NCI-H1694 treated with DMSO at 0.1 percent for 48 hours (cell line): ENCODE measurements around the gene MRPL55.

Experiments
- DNase-seq: peaks from one replicate; lab custom pipeline; 2025; lab: John Stamatoyannopoulos, UW

The MRPL55 gene

DNA sequence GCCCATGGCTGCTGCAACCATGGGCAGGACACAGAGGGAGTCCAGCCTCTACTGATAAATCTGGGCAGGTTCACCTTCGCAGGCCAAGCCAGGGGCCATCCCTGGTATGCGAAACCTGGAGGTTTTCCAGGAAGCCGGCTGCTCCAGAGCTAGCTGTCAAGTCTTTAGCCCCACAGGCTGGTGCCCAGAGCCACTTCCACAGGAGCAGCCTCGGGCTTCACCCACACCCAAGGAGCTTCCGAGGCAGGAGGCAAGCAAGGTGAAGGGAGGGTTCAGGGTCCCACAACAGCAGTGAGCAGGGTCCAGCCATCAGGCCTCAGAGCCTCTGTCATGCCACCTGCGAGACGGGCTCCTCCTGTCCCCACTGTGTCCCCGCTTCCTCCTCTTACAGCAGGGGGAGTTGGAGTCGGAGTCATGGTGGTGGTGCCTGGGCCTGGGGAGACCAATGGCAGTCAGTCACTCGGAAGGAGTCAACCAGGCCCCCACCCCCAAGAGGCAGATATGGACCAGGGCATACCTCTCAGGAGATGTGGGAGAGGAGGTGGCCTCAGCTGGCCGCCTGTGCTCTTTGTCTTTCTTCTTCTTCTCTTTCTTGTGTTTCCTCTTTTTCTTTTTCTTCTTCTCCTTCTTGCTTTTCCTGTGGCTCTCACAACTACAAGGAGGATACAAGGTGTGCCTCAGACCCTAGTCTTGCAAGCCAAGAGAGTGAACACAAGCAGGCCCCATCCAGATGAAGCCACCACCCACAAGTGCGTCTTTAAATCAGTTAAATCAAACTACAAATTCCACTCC lies 8.1 kb downstream of the MRPL55 start:
- DNase-seq = no peak

- DNase-seq = no peak
Observed at GRCh38 chr1:228099331-228099732, 9.8 kb downstream of the MRPL55 start.

GRCh38 chr1:228098323-228098931 lies 10.7 kb downstream of the MRPL55 start:
- DNase-seq = no peak

DNA sequence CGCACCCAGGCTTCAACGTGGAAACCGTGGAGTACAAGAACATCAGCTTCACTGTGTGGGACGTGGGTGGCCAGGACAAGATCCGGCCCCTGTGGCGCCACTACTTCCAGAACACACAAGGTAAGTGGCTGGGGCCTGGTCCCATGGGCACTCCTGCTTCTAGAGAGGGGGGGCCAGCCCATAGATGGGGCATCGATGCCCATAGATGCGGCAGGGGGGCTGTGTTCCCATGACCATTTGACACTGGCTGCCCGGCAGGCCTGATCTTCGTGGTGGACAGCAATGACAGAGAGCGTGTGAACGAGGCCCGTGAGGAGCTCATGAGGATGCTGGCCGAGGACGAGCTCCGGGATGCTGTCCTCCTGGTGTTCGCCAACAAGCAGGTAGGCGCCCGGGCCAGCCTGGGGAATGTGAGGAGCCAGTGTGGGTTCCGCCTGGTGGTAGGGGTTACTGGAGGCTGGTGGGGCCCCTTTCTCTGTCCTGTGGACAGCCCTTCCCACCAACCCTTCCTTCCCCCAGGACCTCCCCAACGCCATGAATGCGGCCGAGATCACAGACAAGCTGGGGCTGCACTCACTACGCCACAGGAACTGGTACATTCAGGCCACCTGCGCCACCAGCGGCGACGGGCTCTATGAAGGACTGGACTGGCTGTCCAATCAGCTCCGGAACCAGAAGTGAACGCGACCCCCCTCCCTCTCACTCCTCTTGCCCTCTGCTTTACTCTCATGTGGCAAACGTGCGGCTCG lies 11.6 kb downstream of the MRPL55 start:
- DNase-seq = no peak

DNA sequence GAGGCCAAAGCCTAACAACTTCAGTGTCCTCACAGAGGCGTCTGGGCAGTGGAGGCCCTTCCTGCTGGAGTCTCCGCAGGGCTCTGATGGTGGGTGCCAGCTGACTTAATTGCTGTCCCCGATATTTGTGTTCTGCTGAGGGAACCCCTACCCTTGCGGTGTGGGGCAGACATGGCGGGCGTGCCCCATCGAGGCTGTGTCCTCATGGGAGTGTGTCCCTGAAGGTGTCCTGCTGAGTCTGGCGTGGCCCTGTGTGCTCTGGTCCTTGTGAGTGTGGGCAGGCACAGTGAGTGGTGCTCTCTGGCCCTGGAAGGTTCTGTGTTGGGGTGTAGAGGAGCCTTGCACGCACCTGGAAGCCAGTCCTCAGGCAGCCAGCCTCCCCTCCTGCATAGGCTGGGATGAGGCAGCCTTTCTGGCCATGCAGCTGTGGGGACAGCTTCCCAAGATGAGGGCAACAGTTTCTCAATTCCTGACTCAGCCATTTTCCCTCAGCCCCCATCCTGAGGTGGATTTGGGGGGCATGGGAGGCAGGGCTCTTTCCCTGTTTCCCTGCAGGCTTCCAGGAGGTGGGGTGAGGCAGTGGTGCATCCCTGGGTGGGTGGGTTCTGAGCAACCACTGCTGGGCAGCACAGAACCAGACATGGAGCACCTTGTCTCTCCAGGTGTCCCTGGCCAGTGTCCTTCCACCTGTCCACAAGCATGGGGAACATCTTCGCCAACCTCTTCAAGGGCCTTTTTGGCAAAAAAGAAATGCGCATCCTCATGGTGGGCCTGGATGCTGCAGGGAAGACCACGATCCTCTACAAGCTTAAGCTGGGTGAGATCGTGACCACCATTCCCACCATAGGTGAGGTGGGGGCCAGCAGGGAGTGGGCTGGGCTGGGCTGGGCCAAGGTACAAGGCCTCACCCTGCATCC lies 12.4 kb downstream of the MRPL55 start:
- no peak for DNase-seq

DNA sequence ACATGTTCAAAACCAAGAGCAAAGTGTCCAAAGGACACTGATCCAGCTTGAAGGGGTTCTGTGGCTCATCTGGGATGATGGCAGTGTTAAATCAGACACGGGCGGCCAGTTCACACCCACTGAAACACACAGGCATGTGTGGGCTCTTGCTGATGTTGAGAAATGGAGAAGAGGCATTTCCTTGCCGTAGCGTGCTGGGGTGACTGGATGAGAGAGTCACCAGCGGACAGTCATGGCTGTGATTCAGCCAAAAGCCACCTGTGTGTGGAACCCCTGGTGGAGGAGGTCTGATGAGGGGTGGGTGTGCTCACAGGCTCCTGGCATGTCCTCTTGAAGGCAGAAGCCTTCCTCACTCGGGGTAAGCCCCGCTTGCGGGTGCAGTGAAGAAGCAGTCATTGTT lies 13.2 kb downstream of the MRPL55 start:
- DNase-seq = no peak

DNA sequence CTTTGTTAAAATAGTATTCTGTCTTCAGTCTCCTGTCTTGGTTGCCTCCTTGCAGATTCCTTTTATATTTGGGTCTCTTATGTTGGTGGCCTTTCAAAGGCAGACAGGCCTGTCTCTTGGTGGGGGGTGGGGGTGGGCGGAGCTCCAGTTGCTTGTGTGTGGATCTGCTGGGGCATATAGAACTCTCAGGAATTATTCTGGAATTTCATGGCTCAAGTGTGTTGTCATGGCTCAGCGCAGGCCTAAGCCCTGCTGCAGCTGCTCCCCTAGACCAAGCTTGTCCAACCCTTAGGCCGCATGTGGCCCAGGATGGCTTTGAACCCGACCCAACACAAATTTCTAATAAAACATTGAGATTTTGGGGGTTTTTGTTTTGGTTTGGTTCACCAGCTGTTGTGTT lies 13.9 kb downstream of the MRPL55 start:
- no peak for DNase-seq

- no peak for DNase-seq
Observed at GRCh38 chr1:228094432-228095016, 14.6 kb downstream of the MRPL55 start.

DNA sequence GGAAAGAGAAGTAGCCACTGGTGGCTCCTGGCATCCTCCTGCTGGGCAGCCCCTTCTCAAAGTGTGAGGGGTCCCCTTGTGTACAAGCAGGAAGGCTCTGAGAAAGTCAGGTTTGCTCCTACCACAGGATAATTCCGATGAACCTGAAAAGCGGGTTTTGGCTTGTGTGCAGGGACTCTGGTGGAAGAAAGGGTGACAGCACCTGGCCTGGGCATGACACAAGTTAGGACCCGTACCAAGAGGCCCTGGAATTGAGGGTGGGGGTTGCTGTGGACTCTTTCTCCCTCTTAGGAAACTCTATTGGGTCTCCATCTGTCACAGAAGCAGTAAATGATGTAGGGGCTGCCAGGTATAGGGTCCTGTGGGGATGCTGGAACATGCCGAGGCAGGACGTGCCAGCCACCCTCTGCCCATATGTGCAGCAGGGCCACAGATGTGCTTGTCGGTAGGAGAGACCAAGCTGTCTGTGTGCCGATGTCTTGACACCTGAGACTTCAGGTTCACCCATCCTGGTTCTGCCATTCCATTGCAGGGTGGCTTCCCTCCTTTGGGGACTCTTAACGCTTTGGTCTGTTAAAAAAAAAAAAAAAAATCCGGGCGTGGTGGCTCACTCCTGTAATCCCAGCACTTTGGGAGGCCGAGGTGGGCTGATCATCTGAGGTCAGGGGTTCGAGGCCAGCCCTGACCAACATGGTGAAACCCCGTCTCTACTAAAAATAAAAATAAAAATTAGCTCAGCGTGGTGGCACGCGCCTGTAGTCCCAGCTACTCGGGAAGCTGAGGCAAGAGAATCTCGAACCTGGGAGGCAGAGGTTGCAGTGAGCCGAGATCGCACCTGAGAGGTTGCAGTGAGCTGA lies 15.8 kb downstream of the MRPL55 start:
- DNase-seq = no peak

- no peak for DNase-seq
Observed at GRCh38 chr1:228092342-228093049, 16.6 kb downstream of the MRPL55 start.

GRCh38 chr1:228091084-228091483 lies 18.0 kb downstream of the MRPL55 start:
- no peak for DNase-seq

DNA sequence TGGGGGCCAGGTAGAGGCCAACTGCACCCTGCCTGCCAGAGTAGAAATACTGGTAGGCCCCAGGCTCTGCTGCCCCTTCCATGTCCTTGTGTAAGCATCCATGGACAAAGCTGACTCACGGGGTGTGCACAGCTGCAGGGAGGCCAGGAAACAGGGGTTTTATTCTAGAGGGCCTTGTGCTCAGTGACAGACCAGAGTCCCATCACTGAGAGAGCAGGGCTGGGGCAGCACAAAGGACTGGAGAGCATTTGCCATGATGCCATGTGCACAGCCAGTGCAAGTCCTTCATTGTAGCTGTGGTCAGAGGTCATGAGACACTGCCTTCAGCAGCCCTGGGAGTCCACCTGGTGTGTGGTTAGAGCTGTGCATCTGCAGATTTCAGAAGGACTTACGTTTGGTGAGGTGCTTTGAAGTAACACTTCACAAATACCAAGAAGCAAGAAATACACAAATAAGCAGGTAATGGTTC lies 18.5 kb downstream of the MRPL55 start:
- no peak for DNase-seq

DNA sequence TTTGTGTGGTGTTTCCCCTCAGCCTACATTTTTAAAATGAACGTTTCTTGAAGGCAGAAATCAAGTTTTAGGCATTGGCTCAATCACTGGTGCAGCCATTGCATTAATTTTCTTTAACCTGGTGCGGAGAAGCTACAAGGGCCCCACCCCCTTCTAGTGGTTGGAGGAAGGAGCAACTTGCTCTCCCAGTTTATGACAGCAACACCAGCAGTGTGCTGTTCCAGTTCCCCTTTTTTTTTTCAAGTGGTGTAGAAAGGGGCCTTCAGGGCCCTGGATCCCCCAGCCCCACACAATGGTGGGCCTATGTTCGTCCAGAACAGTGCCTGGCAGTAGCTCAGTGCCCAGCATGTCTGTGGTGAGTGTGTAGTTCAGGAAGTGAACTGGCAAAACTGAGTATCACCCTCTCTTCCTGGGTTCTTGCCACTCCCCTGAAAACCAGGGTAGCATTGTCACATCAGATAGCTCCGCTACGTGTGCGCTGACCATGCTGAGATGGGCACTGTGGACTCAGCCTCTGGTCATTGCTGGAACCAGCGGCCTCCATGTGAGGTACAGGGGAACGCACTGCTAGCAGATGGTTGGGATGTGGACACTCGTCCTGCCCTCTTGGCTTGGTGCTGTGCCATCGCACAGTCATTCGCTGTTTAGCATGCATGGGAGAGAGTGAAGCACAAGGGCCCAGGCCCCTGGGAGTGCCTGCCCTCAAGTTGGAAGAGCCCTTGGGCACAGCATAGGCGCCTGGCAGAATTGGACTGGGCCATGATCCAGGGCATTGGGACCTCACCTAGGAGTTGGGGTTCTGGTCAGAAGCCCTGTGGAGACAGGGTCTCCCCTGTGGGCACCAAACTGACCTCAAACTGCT lies 19.3 kb downstream of the MRPL55 start:
- no peak for DNase-seq

- DNase-seq = no peak
Observed at GRCh38 chr1:228088586-228089498, 20.3 kb downstream of the MRPL55 start.

GRCh38 chr1:228087771-228088251 lies 21.3 kb downstream of the MRPL55 start:
- DNase-seq = no peak

DNA sequence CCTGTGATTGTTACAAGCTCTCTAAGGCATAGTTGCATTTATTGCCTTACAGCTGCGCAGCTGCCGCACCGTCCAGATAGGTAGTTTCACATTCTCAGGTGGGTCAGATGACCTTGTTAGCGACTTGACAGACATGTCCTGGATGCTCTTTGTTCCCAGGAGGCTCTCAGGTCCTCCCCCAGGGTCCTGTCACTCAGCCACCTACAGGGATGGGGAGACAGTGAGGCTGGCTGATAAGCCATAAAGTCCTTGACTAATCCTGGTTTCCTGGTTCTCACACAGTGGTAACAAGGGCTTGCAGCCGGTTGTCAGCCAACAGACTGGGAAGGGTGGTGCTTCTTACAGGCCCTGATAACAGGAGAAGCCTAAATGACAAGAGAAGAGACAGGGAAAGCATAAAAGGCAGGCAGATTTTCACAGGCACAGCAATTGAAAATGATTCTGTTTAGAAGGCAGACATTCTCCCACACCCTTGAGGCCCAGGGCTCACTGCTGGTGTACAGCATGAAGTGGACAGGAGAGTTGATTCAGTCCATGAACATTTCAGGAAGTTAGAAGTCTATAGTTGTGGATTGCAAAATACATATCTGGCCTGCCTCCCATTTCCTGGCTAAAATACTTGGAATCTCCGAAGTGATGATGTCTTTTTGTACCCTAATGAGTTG lies 23.7 kb downstream of the MRPL55 start:
- no peak for DNase-seq

GRCh38 chr1:228084797-228085196 lies 24.3 kb downstream of the MRPL55 start:
- DNase-seq = no peak
